HL-60 (cell line): ENCODE measurements around the gene CSMD2.

Source experiments
- GABPA ChIP-seq: IDR thresholded peaks from 2 replicates; pipeline ENCODE4 v1.6.1; 2012; ENCODE audit warnings: low read depth
- POLR2AphosphoS5 ChIP-seq: IDR thresholded peaks from 2 replicates; pipeline ENCODE4 v1.6.1; 2012; ENCODE audit warnings: low read depth
- SPI1 ChIP-seq: IDR thresholded peaks from 2 replicates; pipeline ENCODE4 v1.6.1; 2012; ENCODE audit warnings: low read depth, mild to moderate bottlenecking, borderline replicate concordance
- TF ChIP-seq, protein P1 (sequence below): IDR thresholded peaks from one replicate; pipeline ENCODE4 v1.5.1; 2011; ENCODE audit warnings: low read length, control low read depth, inconsistent platforms; ENCODE audit not compliant: insufficient read depth

DNA sequence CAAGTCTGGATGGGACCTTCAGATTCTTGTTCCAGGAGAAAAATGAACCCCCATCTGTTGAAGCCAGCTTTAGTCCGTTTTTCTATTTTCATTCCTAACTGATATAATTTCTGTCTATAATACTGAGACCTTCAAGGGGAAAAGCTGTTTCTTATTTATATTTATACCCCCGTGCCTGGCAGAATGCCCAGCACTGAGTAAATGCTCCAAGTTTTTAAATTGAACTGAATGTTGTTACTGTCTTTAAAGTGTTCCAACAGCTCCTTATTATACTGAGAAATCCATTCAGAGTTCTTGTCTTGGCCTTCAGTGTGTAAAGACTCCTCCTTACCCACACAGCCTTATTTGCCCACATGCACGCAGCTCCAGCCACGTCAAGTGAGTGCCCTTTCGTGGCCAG is 479.8 kb downstream of the CSMD2 start:
- TF ChIP-seq, protein P1, sequence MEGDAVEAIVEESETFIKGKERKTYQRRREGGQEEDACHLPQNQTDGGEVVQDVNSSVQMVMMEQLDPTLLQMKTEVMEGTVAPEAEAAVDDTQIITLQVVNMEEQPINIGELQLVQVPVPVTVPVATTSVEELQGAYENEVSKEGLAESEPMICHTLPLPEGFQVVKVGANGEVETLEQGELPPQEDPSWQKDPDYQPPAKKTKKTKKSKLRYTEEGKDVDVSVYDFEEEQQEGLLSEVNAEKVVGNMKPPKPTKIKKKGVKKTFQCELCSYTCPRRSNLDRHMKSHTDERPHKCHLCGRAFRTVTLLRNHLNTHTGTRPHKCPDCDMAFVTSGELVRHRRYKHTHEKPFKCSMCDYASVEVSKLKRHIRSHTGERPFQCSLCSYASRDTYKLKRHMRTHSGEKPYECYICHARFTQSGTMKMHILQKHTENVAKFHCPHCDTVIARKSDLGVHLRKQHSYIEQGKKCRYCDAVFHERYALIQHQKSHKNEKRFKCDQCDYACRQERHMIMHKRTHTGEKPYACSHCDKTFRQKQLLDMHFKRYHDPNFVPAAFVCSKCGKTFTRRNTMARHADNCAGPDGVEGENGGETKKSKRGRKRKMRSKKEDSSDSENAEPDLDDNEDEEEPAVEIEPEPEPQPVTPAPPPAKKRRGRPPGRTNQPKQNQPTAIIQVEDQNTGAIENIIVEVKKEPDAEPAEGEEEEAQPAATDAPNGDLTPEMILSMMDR = no peak
- no peak for TF ChIP-seq POLR2AphosphoS5
- no peak for TF ChIP-seq GABPA
- TF ChIP-seq SPI1 = no peak
